Pancreas (tissue), 10 donors: ENCODE data around the gene IFI35. TPM values are rescaled to one million over a fixed set of nuclear protein-coding genes. Genes with fewer than 3 reads are reported as not detected.

ENCODE experiments used
- ATAC-seq, 4 donors: fragments of 200-7000 bp; cut with Tn5 transposase; one replicate each; pipeline versions ENCODE4 v1.8.0 to v1.9.1; 2020; ENCODE audit warnings: mild to moderate bottlenecking in 4 of 4, moderate library complexity in 4 of 4
- DNase-seq, 6 donors: peaks; one replicate each; pipeline ENCODE4 v3.0.0-alpha.2; 2020
- FAIRE-seq: peaks from 2 replicates; lab custom pipeline; 2012; peaks lifted over from hg19 to GRCh38; lab: Jason Lieb, UNC
- H3K27ac ChIP-seq, 4 donors: fragments of 200-600 bp; sonication (generic); 1 replicate in 3 of 4; 2 replicates in 1 of 4; pipeline versions ENCODE4 v1.5.0 to v1.8.0; 2020
- H3K27me3 ChIP-seq, 4 donors: fragments of 200-600 bp; one replicate each; pipeline ENCODE4 v1.8.0; 2021
- H3K36me3 ChIP-seq, 3 donors: fragments of 200-600 bp; sonication (generic) in 1 of 3; one replicate each; pipeline versions ENCODE4 v1.5.0 to v1.8.0; 2020 to 2021
- H3K4me1 ChIP-seq, 3 donors: fragments of 200-600 bp; one replicate each; pipeline ENCODE4 v1.8.0; 2021
- H3K4me3 ChIP-seq, 4 donors: fragments of 200-600 bp; sonication (generic) in 2 of 4; one replicate each; pipeline versions ENCODE4 v1.5.0 to v1.8.0; 2020 to 2021
- H3K9me3 ChIP-seq, 4 donors: fragments of 200-600 bp; one replicate each; pipeline ENCODE4 v1.8.0; 2021
- CTCF ChIP-seq, 4 donors: fragments of 200-600 bp; sonication (generic) in 3 of 4; IDR thresholded peaks; one replicate each; pipeline versions ENCODE4 v1.5.0 to v1.8.0; 2021; ENCODE audit warnings: antibody characterized with exemption in 4 of 4
- WGBS, 2 donors: extraction: QIAGEN DNeasy Blood & Tissue Kit; methylation state at CpG; one replicate each; pipeline ENCODE4 v1.1.7; 2013; 5-methylcytosine and 5-hydroxymethylcytosine counted together
- intact Hi-C, 3 donors: fragments of 100-400 bp; cut with DNase I; formaldehyde crosslinking; loops; one replicate each; pipeline versions ENCODE4 v1.11.1 to v1.14.2; 2022
- polyA plus RNA-seq, 2 donors: library from polyadenylated mRNA; stranded (reverse); fragments of 200-250 nt; gene quantifications; one replicate each; pipeline ENCODE4 v1.2.3, GENCODE V29; 2013
- total RNA-seq, 6 donors: library from RNA; stranded (reverse); fragmentation: NEBNext Ultra II Directional in 4 of 6; extraction: Animal tissue kit (Norgen Biotek cat#: 25700) in 4 of 6; gene quantifications; one replicate each; pipeline versions ENCODE4 v1.2.1 to v1.2.4, GENCODE V29; 2021 to 2023
- donor health status: healthy with polysubstance abuse.
- donor health status: DM: no; HTN: no; CAD: no; lungs with moderate emphysema.
- donor health status: DM: no; HTN: no; CAD: no.
- donor health status: control.
- donor health status: control.
- donor health status: Bipolar disorder and iron deficiency.
- donor health status: DM: yes; HTN: yes; CAD: no.
- donor health status: DM: no; HTN: no; CAD: no.
- donor health status: DM: no; HTN: no; CAD: no.
- donor health status: DM: yes; HTN: yes; CAD: no.

IFI35 gene
- total and polyA plus RNA-seq, 8 donors, result 6.0 to 23.9 (median 10.0) TPM

GRCh38 chr17:43026595-43026994 is 20.0 kb downstream of the IFI35 start:
- Histone ChIP-seq H3K9me3 (no peaks in the 10 kb centered on the region), H3K4me1 (peaks cover 5 to 8% (median 7%) of the 10 kb centered on the region in 3 donors), H3K4me3 (no peak overlapping the region), H3K36me3 (no peaks in the 10 kb centered on the region), H3K27ac (no peak overlapping the region), H3K27me3 (no peaks in the 10 kb centered on the region)
- WGBS, 2 donors, result 62 to 66% methylated on average over 5 of the region's 5 CpGs
- FAIRE-seq (no peak), DNase-seq (no peak), ATAC-seq (no peak)
- intact Hi-C loops, result no loop called here
- no peak for TF ChIP-seq CTCF (IDR thresholded peaks at IDR 0.05)

- H3K4me3 ChIP-seq, result no peak overlapping the region
- no peak for TF ChIP-seq CTCF (IDR thresholded peaks at IDR 0.05)
- H3K36me3 ChIP-seq, result no peaks in the 10 kb centered on the region
- WGBS, 2 donors, result 69 to 78% methylated on average over 9 of the region's 9 CpGs
- peaks cover 5 to 8% (median 7%) of the 10 kb centered on the region in 3 donors for H3K4me1 ChIP-seq
- DNase-seq (no peak), ATAC-seq (no peak), FAIRE-seq (no peak)
- intact Hi-C loops, result no loop called here
- H3K27ac ChIP-seq, result no peak overlapping the region
- H3K9me3 ChIP-seq, result no peaks in the 10 kb centered on the region
- no peaks in the 10 kb centered on the region for H3K27me3 ChIP-seq
These were observed 20.8 kb downstream of the IFI35 start for GRCh38 chr17:43027091-43028032.

GRCh38 chr17:43028221-43028861 is 21.8 kb downstream of the IFI35 start:
- no peak for FAIRE-seq
- no peak for ATAC-seq
- H3K4me1 ChIP-seq, result peaks cover 0 to 7% (median 3%) of the 10 kb centered on the region in 3 donors
- TF ChIP-seq CTCF (IDR thresholded peaks at IDR 0.05), result no peak
- H3K27ac ChIP-seq, result no peak overlapping the region
- intact Hi-C loops, result no loop called here
- no peak for DNase-seq
- no peaks in the 10 kb centered on the region for H3K27me3 ChIP-seq
- no peaks in the 10 kb centered on the region for H3K9me3 ChIP-seq
- H3K36me3 ChIP-seq, result no peaks in the 10 kb centered on the region
- 77 to 80% methylated on average over 17 of the region's 17 CpGs for WGBS, 2 donors
- no peak overlapping the region for H3K4me3 ChIP-seq

- no peak for TF ChIP-seq CTCF (IDR thresholded peaks at IDR 0.05)
- ATAC-seq (no peak), DNase-seq (no peak), FAIRE-seq (no peak)
- intact Hi-C loops, result no loop called here
- H3K27me3 ChIP-seq, result no peaks in the 10 kb centered on the region
- no peaks in the 10 kb centered on the region for H3K36me3 ChIP-seq
- no peaks in the 10 kb centered on the region for H3K4me1 ChIP-seq
- 60 to 68% methylated on average over 6 of the region's 6 CpGs for WGBS, 2 donors
- H3K4me3 ChIP-seq, result no peak overlapping the region
- no peak overlapping the region for H3K27ac ChIP-seq
- H3K9me3 ChIP-seq, result no peaks in the 10 kb centered on the region
These were observed 23.7 kb downstream of the IFI35 start for GRCh38 chr17:43030137-43030767.
